Brain microvascular endothelial cell (primary cell): ENCODE measurements around the gene RAB11FIP3.

Experiments used
- DNase-seq: peaks from one replicate; pipeline ENCODE4 v3.0.0-alpha.2; 2020
- H3K27ac ChIP-seq: fragments of 250-450 bp; sonication (Bioruptor Pico); 2 replicates; pipeline ENCODE4 v1.5.1; 2020; ENCODE audit warnings: mild to moderate bottlenecking, moderate library complexity
- H3K27me3 ChIP-seq: fragments of 250-450 bp; sonication (Bioruptor Pico); replicated peaks from 2 replicates; pipeline ENCODE4 v1.5.1; 2020; ENCODE audit warnings: mild to moderate bottlenecking
- H3K36me3 ChIP-seq: fragments of 250-450 bp; sonication (Bioruptor Pico); replicated peaks from 2 replicates; pipeline ENCODE4 v1.5.1; 2020; ENCODE audit warnings: mild to moderate bottlenecking
- H3K4me3 ChIP-seq: 2 replicates; pipeline ENCODE4 v1.5.1; 2011; ENCODE audit warnings: low read depth, mild to moderate bottlenecking, control low read depth, low read length, moderate library complexity
- in situ Hi-C: cut with HindIII; loops from 2 replicates; pipeline ENCODE4 v1.10.0; 2017; ENCODE audit warnings: low sequenced_read_pairs, low pct_ligation_motif_present
- TF ChIP-seq, protein P1 (sequence below): IDR thresholded peaks from 2 replicates; pipeline ENCODE4 v1.5.1; 2011; ENCODE audit warnings: low read depth, mild to moderate bottlenecking, moderate library complexity, low read length, control low read depth, inconsistent platforms; ENCODE audit errors: missing control alignments

Gene RAB11FIP3

DNA sequence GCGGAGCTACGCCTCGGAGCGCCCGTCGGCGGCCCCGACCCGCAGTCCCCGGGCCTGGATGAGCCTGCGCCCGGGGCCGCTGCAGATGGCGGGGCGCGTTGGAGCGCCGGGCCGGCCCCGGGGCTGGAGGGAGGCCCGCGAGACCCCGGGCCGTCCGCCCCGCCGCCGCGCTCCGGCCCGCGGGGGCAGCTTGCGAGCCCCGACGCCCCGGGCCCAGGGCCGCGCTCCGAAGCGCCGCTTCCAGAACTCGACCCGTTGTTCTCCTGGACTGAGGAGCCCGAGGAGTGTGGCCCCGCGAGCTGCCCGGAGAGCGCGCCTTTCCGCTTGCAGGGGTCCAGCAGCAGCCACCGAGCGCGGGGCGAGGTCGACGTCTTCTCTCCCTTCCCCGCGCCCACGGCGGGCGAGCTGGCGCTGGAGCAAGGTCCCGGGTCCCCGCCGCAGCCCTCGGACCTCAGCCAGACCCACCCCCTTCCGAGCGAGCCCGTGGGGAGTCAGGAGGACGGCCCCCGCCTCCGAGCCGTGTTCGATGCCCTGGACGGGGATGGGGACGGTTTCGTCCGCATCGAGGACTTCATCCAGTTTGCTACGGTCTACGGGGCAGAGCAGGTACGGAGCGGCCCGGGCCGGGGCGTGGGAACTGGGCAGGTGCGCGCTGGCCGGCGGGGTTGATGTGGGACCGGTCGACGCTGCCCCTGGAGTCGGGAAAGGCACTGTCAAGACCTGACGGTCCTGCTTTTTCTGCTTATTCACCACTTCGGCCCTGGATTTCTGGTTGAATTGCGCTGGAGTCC, 861 bp downstream of the RAB11FIP3 start:
- TF ChIP-seq, protein P1, sequence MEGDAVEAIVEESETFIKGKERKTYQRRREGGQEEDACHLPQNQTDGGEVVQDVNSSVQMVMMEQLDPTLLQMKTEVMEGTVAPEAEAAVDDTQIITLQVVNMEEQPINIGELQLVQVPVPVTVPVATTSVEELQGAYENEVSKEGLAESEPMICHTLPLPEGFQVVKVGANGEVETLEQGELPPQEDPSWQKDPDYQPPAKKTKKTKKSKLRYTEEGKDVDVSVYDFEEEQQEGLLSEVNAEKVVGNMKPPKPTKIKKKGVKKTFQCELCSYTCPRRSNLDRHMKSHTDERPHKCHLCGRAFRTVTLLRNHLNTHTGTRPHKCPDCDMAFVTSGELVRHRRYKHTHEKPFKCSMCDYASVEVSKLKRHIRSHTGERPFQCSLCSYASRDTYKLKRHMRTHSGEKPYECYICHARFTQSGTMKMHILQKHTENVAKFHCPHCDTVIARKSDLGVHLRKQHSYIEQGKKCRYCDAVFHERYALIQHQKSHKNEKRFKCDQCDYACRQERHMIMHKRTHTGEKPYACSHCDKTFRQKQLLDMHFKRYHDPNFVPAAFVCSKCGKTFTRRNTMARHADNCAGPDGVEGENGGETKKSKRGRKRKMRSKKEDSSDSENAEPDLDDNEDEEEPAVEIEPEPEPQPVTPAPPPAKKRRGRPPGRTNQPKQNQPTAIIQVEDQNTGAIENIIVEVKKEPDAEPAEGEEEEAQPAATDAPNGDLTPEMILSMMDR = no peak
- DNase-seq = no peak

DNA sequence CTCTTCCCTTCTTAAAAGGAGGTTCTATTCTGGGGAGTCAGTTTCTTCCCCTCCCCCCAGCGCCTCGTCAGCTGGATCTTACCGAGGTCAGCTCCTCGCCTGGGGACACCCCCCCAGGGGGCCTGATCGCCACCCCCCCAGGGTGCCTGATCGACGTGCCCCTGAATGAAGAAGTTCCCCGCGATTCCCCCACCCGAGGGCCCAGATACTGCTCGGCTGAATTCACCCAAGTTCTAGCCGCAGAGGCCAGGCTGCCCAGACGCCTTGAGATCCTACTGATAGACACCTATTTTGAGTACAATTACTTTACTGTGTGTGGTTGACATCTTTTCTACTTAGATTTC, 1.4 kb downstream of the RAB11FIP3 start:
- TF ChIP-seq, protein P1 = no peak
- no peak for DNase-seq
- H3K27ac ChIP-seq = no peak overlapping the region
- peak overlapping the region; percentile 65 for H3K4me3 ChIP-seq
- H3K36me3 ChIP-seq = no peaks in the 10 kb centered on the region
- H3K27me3 ChIP-seq = no peaks in the 10 kb centered on the region
- in situ Hi-C loops = no loop called here

More for the DNA sequence above, 861 bp downstream of the RAB11FIP3 start:
- Histone ChIP-seq H3K27me3 (no peaks in the 10 kb centered on the region), H3K4me3 (peak overlapping the region; percentile 65), H3K36me3 (no peaks in the 10 kb centered on the region), H3K27ac (no peak overlapping the region)
- in situ Hi-C loops = no loop called here

DNA sequence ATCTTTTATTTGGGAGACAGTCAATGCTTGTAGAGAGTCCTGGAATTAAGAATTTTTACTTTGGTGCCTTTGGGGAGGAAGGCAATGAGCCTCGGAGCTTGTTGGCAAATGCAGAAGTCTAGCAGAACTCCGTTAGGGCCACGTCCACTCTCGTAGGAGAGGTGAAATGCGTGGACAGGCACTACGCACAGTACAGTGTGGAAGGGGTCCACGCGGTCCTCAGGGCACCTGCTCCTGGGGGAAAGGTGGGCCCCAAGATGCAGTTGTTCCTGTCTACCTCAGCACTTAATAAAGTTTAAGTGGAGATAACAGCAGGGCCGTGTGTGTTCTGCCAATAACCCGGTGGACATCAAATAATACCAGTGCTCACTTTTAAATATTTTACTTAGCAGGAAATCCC, 1.8 kb downstream of the RAB11FIP3 start:
- in situ Hi-C loops = no loop called here
- DNase-seq = no peak
- H3K27ac ChIP-seq = no peak overlapping the region
- H3K27me3 ChIP-seq = no peaks in the 10 kb centered on the region
- TF ChIP-seq, protein P1 = no peak
- H3K4me3 ChIP-seq = peak overlapping the region; percentile 65
- no peaks in the 10 kb centered on the region for H3K36me3 ChIP-seq

DNA sequence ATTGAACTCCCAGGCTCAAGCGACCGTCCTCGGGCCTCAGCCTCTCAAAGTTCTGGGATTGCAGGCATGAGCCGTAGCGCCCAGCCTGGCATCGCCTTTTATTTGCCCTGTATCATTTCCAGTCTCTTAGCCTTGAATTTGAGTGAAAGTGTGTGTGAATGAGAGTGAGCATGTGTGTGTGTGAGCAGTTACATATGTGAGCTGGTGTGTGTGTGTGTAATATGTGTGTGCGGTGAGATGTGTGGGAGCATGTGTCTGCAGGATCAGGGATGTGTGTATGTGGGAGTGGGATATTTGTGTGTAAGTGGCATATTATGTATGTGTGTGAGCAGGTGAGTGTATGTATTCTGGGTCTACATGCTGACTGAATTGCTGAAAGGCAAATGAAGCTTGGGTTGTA, 5.5 kb downstream of the RAB11FIP3 start:
- in situ Hi-C loops = no loop called here
- Histone ChIP-seq H3K27me3 (no peaks in the 10 kb centered on the region), H3K27ac (no peak overlapping the region), H3K36me3 (no peaks in the 10 kb centered on the region), H3K4me3 (no peak overlapping the region)
- DNase-seq = no peak
- TF ChIP-seq, protein P1 = no peak

DNA sequence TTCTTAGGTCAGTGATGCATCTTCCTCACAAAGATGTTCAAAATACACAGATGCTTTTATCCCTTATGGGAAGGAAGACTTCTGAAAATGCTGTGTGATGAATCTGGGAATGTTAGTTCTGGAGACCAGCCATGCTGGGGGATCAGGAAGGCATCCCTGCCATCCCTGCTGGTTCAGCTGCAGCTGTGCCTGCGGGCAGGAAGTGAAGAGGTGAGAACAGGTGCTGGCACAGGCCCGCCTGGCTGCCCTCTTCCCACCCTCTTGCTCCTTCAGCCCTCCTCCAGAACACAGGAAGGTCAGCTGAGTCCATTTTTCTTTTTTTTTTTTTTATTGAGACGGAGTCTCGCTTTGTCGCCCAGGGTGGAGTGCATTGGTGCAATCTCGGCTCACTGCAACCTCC, 15.2 kb downstream of the RAB11FIP3 start:
- Histone ChIP-seq H3K4me3 (no peak overlapping the region), H3K27me3 (no peaks in the 10 kb centered on the region), H3K36me3 (no peaks in the 10 kb centered on the region), H3K27ac (no peak overlapping the region)
- TF ChIP-seq, protein P1 = no peak
- in situ Hi-C loops = no loop called here
- no peak for DNase-seq

DNA sequence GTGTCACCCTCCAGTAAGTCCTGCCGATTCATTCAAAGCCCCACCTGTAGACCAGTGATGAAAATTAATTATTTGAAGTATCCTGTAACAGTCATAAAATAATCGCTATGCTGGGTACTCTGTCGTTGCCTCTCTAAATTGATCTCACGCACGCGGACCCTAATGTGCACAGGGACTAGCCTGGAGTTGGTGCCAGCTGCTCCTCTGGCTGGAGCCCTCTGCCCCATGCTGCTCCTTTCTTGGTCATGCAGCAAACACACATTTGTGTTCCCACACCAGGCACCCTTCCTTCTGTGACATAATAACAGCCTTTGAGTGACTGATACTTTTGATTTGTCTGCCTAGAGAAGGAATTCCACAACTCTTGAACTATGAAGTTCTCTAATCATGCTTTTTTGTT, 16.0 kb downstream of the RAB11FIP3 start:
- H3K27ac ChIP-seq = no peak overlapping the region
- TF ChIP-seq, protein P1 = no peak
- H3K27me3 ChIP-seq = no peaks in the 10 kb centered on the region
- no peak overlapping the region for H3K4me3 ChIP-seq
- DNase-seq = no peak
- in situ Hi-C loops = no loop called here
- H3K36me3 ChIP-seq = no peaks in the 10 kb centered on the region
